Measurements from ENCODE around the gene PSMD9.

DNA sequence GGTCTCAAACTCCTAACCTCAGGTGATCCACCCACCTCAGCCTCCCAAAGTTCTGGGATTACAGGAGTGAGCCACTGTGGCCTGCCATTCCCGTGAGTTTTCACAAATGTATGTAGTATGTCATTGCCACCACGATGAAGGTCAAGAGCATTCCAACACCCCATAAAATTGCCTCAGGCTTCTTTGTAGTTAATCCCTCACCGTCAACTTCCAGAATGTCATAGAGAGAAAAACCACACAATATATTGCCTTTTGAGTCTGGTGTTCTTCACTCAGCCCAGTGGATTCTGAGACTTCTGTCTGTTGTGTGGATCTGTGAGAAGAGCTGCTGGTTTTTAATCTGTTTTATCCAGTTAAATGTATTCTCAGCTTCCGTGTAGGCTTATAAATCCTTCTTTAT is 17.2 kb downstream of the PSMD9 start:
- TF ChIP-seq CTCF (IDR thresholded peaks at IDR 0.05) (no peak), EP300 (IDR thresholded peaks at IDR 0.05) (no peak), POLR2A (IDR thresholded peaks at IDR 0.05) (no peak)

Data from ovary (tissue), 3 donors.